ENCODE data around the gene POLR2L.

Gene POLR2L

GRCh38 chr11:848380-848931, 6.1 kb upstream of the POLR2L start:
- Histone ChIP-seq H3K27ac (ENCODE audit: low read depth, low read length) (no peak overlapping the region), H4K20me1 (ENCODE audit: control insufficient read depth, insufficient read depth, low read depth, low read length) (peaks cover 4% of the 10 kb centered on the region; the same call in 1 of the 2 replicates), H3K36me3 (ENCODE audit: control insufficient read depth, low read length) (no peaks in the 10 kb centered on the region), H3K9me3 (ENCODE audit: control insufficient read depth, insufficient read depth, low read length) (no peaks in the 10 kb centered on the region), H3F3A (ENCODE audit: control insufficient read depth, insufficient read depth) (no peaks in the 10 kb centered on the region), H3K4me2 (ENCODE audit: low read length) (peak overlapping the region; percentile 82), H3K9me2 (replicated peaks; ENCODE audit: control insufficient read depth, low read length) (no peaks in the 10 kb centered on the region), H3K27me3 (ENCODE audit: control insufficient read depth, low read length) (peaks cover 26% of the 10 kb centered on the region), H3K79me2 (ENCODE audit: control insufficient read depth, low read length) (no peaks in the 10 kb centered on the region), H3K4me3 (ENCODE audit: low read length) (peak overlapping the region; percentile 67), H3K4me1 (ENCODE audit: control insufficient read depth, low read length) (peaks cover 30% of the 10 kb centered on the region)
- TF ChIP-seq EZH2phosphoT487 (IDR thresholded peaks at IDR 0.05; ENCODE audit: borderline replicate concordance, low read length), result no peak
- peak; percentile 91 for TF ChIP-seq CTCF (IDR thresholded peaks at IDR 0.05; ENCODE audit: low read depth, low read length, poor library complexity, severe bottlenecking)

GRCh38 chr11:847876-848275, 5.5 kb upstream of the POLR2L start:
- H4K20me1 ChIP-seq (ENCODE audit: control insufficient read depth, insufficient read depth, low read depth, low read length), result peaks cover 4% of the 10 kb centered on the region; the same call in 1 of the 2 replicates
- H3F3A ChIP-seq (ENCODE audit: control insufficient read depth, insufficient read depth), result no peaks in the 10 kb centered on the region
- no peak overlapping the region for H3K4me3 ChIP-seq (ENCODE audit: low read length)
- no peak overlapping the region for H3K27ac ChIP-seq (ENCODE audit: low read depth, low read length)
- H3K36me3 ChIP-seq (ENCODE audit: control insufficient read depth, low read length), result no peaks in the 10 kb centered on the region
- peaks cover 29% of the 10 kb centered on the region for H3K27me3 ChIP-seq (ENCODE audit: control insufficient read depth, low read length)
- no peaks in the 10 kb centered on the region for H3K9me2 ChIP-seq (replicated peaks; ENCODE audit: control insufficient read depth, low read length)
- TF ChIP-seq EZH2phosphoT487 (IDR thresholded peaks at IDR 0.05; ENCODE audit: borderline replicate concordance, low read length), result no peak
- no peak for TF ChIP-seq CTCF (IDR thresholded peaks at IDR 0.05; ENCODE audit: low read depth, low read length, poor library complexity, severe bottlenecking)
- peaks cover 33% of the 10 kb centered on the region for H3K4me1 ChIP-seq (ENCODE audit: control insufficient read depth, low read length)
- no peaks in the 10 kb centered on the region for H3K79me2 ChIP-seq (ENCODE audit: control insufficient read depth, low read length)
- no peak overlapping the region for H3K4me2 ChIP-seq (ENCODE audit: low read length)
- H3K9me3 ChIP-seq (ENCODE audit: control insufficient read depth, insufficient read depth, low read length), result no peaks in the 10 kb centered on the region

GRCh38 chr11:846496-847098, 4.3 kb upstream of the POLR2L start:
- H3K27me3 ChIP-seq (ENCODE audit: control insufficient read depth, low read length), result peaks cover 29% of the 10 kb centered on the region

More at GRCh38 chr11:846496-847098, 4.3 kb upstream of the POLR2L start:
- Histone ChIP-seq H4K20me1 (ENCODE audit: control insufficient read depth, insufficient read depth, low read depth, low read length) (peaks cover 4% of the 10 kb centered on the region; the same call in 1 of the 2 replicates), H3F3A (ENCODE audit: control insufficient read depth, insufficient read depth) (no peaks in the 10 kb centered on the region), H3K9me3 (ENCODE audit: control insufficient read depth, insufficient read depth, low read length) (no peaks in the 10 kb centered on the region), H3K9me2 (replicated peaks; ENCODE audit: control insufficient read depth, low read length) (no peaks in the 10 kb centered on the region), H3K36me3 (ENCODE audit: control insufficient read depth, low read length) (peaks cover 4% of the 10 kb centered on the region; the same call in 1 of the 2 replicates), H3K4me1 (ENCODE audit: control insufficient read depth, low read length) (peaks cover 33% of the 10 kb centered on the region), H3K79me2 (ENCODE audit: control insufficient read depth, low read length) (peaks cover 8% of the 10 kb centered on the region), H3K27ac (ENCODE audit: low read depth, low read length) (no peak overlapping the region), H3K4me2 (ENCODE audit: low read length) (no peak overlapping the region), H3K4me3 (ENCODE audit: low read length) (no peak overlapping the region)
- TF ChIP-seq EZH2phosphoT487 (IDR thresholded peaks at IDR 0.05; ENCODE audit: borderline replicate concordance, low read length) (no peak), CTCF (IDR thresholded peaks at IDR 0.05; ENCODE audit: low read depth, low read length, poor library complexity, severe bottlenecking) (no peak)

All from DOHH2 (cell line).